ENCODE measurements around the gene RAB3C.

Gene RAB3C

DNA sequence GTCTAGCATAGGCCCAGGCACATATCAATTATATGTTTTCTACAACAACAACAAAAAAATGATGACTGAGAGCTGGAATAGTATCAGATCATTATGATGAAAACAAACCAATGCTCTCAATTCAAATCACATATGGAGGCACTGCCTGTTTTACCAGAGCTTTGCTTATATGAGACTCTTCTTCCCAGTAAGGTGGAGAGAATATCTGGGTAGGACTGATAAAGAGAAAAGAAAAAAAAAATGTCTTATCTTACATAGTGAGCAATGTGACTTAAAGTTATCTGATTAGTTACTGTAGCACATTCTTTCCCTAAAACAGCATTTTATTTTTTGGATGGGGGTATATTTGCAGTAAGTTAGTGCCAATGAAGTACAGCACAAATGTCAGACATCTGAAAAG is 154.8 kb downstream of the RAB3C start:
- FAIRE-seq = no peak

- no peak for FAIRE-seq
Observed at GRCh38 chr5:58738336-58738735, 155.5 kb downstream of the RAB3C start.

GRCh38 chr5:58739051-58739450 is 156.2 kb downstream of the RAB3C start:
- FAIRE-seq = no peak

DNA sequence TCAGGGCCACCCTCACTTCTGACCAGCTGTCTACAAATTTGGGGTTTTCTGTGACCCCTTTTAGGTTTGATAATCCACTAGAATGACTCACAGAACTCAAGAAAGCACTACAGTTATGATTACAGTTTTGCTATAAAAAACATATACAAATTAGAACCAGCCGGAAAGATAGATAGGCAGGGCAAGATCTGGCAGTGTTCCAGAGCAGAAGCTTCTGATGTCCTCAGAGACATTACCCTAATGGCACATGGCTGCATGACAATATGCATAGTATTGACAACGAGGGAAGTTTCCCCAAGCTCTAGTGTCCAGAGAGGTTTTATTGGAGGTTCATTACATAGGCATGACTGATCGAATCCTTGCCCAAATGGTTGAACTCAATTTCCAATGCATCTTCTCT is 158.1 kb downstream of the RAB3C start:
- no peak for FAIRE-seq

DNA sequence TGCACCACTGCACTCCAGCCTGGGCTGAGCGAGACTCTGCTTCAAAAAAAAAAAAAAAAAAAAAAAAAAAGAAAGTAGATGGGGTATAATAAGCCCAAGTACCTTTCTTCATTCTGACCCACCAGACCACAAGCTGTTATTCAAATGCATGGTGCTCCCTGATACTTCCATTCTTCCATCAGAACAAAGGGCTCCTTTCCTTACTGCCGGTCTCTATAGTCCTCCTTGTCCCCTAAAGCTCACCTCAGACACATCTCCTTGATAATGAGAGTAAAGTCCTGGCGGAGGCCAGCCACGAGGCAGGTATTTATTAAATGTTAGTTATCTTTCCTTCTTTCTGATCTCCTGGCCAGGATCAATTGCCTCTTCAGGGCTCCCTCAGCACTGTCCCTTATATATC is 162.5 kb downstream of the RAB3C start:
- FAIRE-seq = no peak

DNA sequence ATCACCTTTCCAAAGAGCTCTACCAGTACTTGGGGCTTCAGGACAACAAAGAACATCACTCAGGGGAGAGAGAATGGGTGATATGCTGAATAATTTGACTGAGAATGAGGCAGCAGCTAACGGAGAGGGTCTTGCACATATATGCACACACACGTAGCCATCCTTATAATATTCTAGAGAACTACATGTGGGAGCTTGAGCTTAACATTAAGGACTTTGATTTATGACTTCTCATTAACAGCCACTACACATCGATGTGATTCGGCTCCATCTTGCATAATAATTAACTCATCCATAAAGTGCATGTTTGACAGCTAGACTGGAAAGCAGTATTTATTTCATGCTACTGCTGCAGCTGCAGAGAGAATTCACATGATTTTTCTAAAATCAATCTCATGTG is 163.4 kb downstream of the RAB3C start:
- no peak for FAIRE-seq

- FAIRE-seq = peak; percentile 72
Observed at GRCh38 chr5:58750036-58750435, 167.2 kb downstream of the RAB3C start.

DNA sequence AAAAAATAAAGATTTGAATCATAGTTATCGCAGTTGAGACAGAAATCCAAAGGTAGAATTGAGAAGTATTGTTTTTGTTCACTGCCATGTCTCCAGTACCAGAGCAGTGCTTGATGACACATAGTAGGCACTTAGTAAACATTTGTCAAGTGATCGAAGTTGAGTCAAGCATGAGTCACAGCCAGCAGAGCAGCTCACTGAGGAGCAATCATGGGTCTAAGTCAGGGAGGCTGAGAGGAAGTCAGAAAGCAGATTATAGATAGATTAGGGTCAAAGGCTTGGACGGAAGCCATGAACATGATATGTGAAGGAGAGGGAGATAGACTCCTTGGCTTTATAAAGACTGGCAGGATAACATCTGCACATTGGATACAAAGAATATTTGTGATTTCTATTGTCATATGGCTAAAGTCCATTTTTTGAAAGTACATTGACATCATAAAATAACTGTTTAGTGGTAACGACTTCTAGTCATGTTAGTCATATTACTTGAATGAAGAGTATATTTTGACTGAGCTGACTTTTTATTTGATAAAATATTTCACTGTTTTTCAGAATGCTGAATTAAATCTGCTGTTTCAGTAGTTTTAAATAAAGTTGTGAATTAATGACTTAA is 168.5 kb downstream of the RAB3C start:
- FAIRE-seq = no peak

DNA sequence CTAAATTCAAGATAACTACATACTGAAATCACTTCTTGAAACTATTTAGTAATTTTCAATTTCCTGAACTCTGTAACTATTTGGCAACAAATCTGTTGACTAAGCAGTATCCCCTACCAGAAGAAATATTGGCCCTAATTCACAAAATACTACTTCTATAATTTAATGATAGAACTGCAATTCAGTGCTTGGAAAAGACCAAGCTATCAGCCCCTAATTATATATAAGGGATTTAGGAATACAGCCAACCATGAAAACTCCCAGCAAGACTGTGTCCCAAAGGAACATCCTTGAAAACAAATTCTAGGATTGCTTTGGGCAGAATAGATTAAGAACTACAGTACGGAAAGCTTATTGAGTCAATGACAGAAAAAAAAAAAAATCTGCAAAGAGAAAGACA is 169.2 kb downstream of the RAB3C start:
- no peak for FAIRE-seq

DNA sequence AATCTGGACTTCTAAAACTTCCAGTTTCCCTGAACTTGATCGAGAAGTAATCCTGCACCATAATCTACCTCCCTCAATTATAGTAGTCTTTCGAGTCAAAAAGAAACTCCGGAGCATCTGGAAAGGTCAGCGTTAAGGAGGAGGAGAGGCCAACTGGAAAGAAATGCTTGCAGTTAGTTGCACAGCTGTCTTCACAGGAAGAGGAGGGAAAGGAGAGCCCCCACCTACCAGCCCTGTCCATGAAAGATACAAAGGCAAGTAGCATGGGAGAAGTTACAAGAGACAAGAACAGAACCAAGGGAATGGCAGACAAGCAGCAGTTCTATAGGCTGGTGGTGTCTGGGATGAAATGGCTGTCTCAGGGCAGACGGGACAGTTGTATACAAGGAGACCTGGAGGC is 170.6 kb downstream of the RAB3C start:
- FAIRE-seq = no peak

DNA sequence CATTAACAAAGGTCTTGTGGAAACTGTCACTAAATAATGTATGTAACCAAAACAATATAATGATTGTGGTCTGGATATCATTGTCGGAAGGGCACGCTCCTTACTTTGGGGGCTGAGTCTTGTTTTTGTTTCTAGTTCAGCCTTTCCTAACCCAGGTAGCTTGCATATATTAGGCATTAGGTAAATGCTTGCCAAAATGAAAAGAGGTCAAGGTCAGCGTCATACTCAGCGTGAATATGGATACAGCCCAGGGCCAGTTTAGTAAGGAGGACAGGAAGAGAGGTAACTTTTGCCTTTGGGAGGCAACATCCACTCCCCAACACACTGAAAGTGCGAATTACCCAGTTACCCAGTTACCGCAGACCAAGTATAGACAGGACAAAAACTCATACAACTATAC is 171.4 kb downstream of the RAB3C start:
- FAIRE-seq = no peak

DNA sequence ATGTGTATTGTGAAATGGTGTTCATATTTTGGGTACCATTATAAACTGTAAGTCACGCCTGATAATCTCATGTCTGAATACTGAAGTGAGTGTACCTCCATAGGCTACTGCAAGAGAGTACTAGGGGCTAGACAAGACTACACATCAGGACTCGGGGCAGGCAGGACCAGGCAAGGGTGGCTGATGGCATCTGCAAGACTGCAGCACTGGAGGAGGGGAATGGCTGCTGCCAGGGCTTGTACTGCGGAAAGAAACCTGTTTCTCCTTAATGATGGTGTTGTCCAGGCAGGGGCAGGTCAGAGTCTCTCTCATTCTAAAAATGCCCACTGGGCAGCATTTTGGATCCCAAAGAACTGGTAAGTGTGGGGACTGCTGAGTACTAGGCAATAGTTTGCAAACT is 172.5 kb downstream of the RAB3C start:
- no peak for FAIRE-seq

DNA sequence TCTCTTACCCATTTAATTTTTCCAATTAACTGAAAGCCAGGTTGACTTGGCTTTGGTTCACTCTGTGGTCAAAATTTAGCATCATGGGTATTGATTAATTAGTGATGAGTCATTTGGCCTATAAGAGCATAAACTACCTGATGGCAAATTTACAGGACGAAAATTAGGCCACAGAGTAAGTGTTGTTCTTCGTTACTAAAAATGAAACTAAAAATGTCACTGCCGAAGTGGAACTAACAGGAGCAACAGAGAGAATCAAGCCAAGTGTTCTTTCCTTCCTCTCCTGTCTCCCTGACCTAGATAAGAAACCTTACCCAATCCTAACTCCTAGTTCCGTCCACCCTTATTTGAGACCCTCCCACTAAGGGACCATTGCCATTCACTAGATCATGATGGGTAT is 176.9 kb downstream of the RAB3C start:
- FAIRE-seq = no peak

GRCh38 chr5:58760222-58760621 is 177.3 kb downstream of the RAB3C start:
- FAIRE-seq = no peak

- no peak for FAIRE-seq
Observed at GRCh38 chr5:58761407-58761806, 178.5 kb downstream of the RAB3C start.

- no peak for FAIRE-seq
Observed at GRCh38 chr5:58763390-58763789, 180.5 kb downstream of the RAB3C start.

- FAIRE-seq = no peak
Observed at GRCh38 chr5:58764199-58764598, 181.3 kb downstream of the RAB3C start.

DNA sequence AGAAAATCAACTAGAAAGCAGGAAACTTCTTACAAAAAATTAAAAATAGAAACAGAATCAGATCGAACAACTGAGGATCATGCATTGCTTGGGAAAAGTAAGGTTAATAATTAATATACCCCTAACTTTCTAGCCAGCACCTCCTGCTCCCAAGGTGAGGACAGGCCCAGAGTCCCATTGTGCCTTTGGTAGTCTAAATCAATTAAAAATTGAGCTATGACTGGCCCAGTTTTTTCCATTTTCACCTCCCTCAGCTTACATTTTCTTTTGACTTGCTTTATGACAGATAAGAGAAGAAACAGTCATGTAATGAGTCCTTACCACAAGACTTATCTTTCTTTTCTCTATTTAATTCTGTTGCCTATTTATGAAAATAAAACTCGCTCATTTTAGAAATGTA is 182.2 kb downstream of the RAB3C start:
- no peak for FAIRE-seq

GRCh38 chr5:58767104-58767503 is 184.2 kb downstream of the RAB3C start:
- no peak for FAIRE-seq

- FAIRE-seq = no peak
Observed at GRCh38 chr5:58770136-58770535, 187.3 kb downstream of the RAB3C start.

- no peak for FAIRE-seq
Observed at GRCh38 chr5:58771796-58772195, 188.9 kb downstream of the RAB3C start.

GRCh38 chr5:58773744-58774441 is 191.0 kb downstream of the RAB3C start:
- FAIRE-seq = no peak

- no peak for FAIRE-seq
Observed at GRCh38 chr5:58774937-58775336, 192.1 kb downstream of the RAB3C start.

- FAIRE-seq = no peak
Observed at GRCh38 chr5:58775701-58776262, 192.9 kb downstream of the RAB3C start.

GRCh38 chr5:58776559-58776958 is 193.7 kb downstream of the RAB3C start:
- FAIRE-seq = no peak

All from endometrium (tissue), 2 donors.